Stimulated activated CD4-positive, alpha-beta T cell treated with anti-CD3 and anti-CD28 coated beads, Interleukin-12 subunit alpha, Interleukin-12 subunit beta, amount 100 ng/mL, for 4 hours (primary cell): ENCODE results near the gene SNX4.

Source experiments
- DNase-seq: peaks from one replicate; pipeline ENCODE4 v3.0.0-alpha.2; 2020

SNX4 gene

GRCh38 chr3:125401402-125401801 lies 118.6 kb downstream of the SNX4 start:
- no peak for DNase-seq

- no peak for DNase-seq
Measured at GRCh38 chr3:125398952-125399351, 121.0 kb downstream of the SNX4 start.
